Coronary artery (tissue), 2 donors: ENCODE measurements around the gene EAF2.
"Not testable (repeated sequence)": the region's sequence is repeated elsewhere in the genome, so short reads cannot be mapped to it uniquely, and the experiment has no call there.

ENCODE experiments used
- DNase-seq: peaks from one replicate; pipeline ENCODE4 v3.0.0-alpha.2; 2017; ENCODE audit warnings: low spot score
- H3K27ac ChIP-seq, 2 donors: fragments of 200-600 bp; sonication (generic); one replicate each; pipeline ENCODE4 v1.5.1; 2016 to 2019
- H3K4me3 ChIP-seq: fragments of 200-600 bp; sonication (generic); 2 replicates; pipeline ENCODE4 v1.5.1; 2016; ENCODE audit warnings: mild to moderate bottlenecking, moderate library complexity
- TF ChIP-seq, protein P1 (sequence below): fragments of 200-600 bp; sonication (generic); IDR thresholded peaks from one replicate; pipeline ENCODE4 v1.5.1; 2019; ENCODE audit warnings: antibody characterized with exemption

Gene EAF2

DNA sequence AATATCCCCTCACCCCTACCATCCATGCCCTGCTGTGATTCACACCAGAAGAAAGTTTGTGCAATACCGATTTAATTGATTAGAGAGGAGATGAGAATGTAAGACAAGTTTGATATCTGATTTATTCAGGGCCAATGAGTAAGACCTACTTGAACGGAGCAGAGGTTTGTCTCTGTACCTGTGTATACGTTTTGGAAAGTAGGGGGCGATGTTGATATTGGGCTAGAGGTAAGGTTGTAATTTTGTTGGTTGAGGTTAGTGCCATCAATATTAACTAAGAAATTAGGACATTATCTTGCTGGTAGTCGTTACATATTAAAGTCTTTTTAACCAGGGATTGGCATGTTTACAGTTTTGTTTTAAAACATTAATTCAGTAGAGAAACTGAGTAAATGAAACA lies 20.5 kb downstream of the EAF2 start:
- DNase-seq: no peak
- TF ChIP-seq, protein P1, sequence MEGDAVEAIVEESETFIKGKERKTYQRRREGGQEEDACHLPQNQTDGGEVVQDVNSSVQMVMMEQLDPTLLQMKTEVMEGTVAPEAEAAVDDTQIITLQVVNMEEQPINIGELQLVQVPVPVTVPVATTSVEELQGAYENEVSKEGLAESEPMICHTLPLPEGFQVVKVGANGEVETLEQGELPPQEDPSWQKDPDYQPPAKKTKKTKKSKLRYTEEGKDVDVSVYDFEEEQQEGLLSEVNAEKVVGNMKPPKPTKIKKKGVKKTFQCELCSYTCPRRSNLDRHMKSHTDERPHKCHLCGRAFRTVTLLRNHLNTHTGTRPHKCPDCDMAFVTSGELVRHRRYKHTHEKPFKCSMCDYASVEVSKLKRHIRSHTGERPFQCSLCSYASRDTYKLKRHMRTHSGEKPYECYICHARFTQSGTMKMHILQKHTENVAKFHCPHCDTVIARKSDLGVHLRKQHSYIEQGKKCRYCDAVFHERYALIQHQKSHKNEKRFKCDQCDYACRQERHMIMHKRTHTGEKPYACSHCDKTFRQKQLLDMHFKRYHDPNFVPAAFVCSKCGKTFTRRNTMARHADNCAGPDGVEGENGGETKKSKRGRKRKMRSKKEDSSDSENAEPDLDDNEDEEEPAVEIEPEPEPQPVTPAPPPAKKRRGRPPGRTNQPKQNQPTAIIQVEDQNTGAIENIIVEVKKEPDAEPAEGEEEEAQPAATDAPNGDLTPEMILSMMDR: no peak
- Histone ChIP-seq H3K27ac (no peak overlapping the region), H3K4me3 (no peak overlapping the region)

DNA sequence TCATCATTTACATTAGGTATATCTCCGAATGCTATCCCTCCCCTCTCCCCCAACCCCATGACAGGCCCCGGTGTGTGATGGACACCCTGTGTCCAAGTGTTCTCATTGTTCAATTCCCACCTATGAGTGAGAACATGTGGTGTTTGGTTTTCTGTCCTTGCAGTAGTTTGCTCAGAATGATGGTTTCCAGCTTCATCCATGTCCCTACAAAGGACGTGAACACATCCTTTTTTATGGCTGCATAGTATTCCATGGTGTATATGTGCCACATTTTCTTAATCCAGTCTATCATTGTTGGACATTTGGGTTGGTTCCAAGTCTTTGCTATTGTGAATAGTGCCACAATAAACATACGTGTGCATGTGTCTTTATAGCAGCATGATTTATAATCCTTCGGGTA lies 22.8 kb downstream of the EAF2 start:
- not testable (repeated sequence) for H3K27ac ChIP-seq, DNase-seq, H3K4me3 ChIP-seq

DNA sequence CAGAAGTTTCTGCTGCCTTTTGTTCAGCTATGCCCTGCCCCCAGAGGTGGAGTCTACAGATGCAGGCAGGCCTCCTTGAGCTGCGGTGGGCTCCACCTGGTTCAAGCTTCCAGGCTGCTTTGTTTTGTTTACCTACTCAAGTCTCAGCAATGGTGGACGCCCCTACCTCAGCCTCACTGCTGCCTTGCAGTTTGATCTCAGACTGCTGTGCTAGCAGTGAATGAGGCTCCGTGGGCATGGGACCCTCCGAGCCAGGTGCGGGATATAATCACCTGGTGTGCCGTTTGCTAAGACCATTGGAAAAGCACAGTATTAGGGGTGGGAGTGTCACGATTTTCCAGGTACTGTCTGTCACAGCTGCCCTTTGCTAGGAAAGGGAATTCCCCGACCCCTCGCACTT lies 28.2 kb downstream of the EAF2 start:
- not testable (repeated sequence) for H3K4me3 ChIP-seq, DNase-seq, H3K27ac ChIP-seq

DNA sequence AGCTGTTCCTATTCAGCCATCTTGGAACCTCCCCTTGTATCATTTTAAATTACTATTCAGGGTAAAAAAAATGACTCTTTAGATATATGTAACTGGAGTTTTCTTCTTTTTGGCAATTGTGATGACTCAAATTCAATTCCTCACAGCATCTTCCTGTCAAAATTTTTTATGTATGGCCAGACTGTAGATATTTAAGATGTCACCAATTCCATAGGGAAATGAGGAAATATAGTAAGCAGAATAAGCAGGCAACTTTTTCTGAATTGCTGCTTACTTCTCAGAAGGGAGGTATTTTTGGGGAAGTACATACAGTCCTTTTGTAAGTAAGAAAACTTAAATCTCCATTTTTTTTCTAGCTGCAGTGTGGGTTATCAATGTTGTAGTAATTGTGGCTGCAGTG lies 28.8 kb downstream of the EAF2 start:
- Histone ChIP-seq H3K4me3 (no peak overlapping the region), H3K27ac (no peak overlapping the region)
- TF ChIP-seq, protein P1: no peak
- DNase-seq: no peak

DNA sequence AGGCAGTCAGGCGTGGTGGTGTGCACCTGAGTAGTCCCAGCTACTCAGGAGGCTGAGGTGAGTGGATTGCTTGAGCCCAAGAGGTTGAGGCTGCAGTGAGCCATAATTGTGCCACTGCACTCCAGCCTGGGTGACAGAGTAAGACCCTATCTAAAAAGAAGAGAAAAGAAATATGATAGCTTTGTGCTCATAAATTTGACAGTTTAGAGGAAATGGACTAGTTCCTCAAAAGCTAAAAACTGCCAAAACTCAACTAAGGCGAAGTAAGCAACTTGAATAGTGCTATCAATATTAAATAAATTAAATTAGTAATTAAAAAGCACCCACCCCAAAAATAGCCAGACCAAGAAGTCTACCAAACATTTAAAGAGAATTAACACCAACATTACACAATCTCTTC lies 34.7 kb downstream of the EAF2 start:
- Histone ChIP-seq H3K4me3 (no peak overlapping the region), H3K27ac (no peak overlapping the region)
- DNase-seq: no peak
- TF ChIP-seq, protein P1: no peak

DNA sequence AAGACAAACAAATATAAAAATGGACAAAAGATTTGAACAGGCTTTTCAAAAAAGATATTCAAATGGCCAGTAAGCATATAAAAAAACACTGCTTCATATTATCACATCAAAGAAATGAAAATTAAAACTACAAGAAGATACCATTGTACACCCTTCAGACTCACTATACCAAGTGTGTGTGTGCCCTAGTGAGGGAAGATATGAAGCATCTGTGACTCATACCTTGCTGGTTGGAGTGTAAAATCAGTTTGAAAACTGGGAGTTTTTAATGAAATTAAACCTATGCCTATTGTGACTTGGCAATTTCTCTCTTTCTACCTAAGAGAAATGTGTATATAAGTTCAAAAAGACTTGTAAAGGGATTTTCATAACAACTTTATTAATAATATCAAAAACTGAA lies 35.7 kb downstream of the EAF2 start:
- no peak overlapping the region for H3K27ac ChIP-seq
- no peak for DNase-seq
- TF ChIP-seq, protein P1: no peak
- H3K4me3 ChIP-seq: no peak overlapping the region

DNA sequence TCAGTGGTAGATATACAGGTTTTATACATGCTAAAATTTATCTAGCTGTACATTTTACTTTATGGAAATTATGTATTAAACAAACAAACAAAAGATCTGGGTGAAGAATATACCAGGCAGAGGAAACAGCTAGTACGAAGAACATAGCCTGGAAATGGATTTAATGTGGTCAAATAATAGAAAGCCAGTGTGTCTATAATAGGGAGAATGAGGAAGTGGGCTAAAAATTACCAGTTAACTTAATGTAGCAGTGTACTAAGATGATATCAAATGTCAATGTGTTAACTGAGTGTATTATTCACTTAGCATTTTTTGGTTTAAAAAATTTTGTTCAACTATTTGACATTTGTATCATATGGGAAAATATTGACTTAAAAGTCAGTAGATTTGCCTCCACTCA lies 36.4 kb downstream of the EAF2 start:
- Histone ChIP-seq H3K27ac (no peak overlapping the region), H3K4me3 (no peak overlapping the region)
- no peak for DNase-seq
- TF ChIP-seq, protein P1: no peak

DNA sequence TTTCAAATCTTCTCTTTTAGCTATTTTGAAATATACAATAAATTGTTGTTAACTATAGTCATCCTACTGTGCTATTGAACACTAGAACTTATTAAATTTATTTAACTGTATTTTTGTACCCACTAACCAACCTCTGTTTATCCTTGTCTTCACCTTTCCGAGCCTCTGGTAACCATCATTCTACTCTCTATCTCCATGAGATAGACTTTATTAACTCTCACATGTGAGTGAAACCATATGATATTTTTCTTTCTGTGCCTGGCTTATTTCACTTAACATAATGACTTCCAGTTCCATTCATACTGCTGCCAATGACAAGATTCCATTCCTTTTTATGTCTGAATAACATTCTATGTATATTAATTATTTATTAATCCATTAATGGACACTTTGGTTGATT lies 43.4 kb downstream of the EAF2 start:
- no peak overlapping the region for H3K27ac ChIP-seq
- no peak for DNase-seq
- TF ChIP-seq, protein P1: no peak
- H3K4me3 ChIP-seq: no peak overlapping the region
